ENCODE results near the gene THSD4. TPM values are rescaled to one million over a fixed set of nuclear protein-coding genes. Genes with fewer than 3 reads are reported as not detected.

Gene THSD4
- total RNA-seq, 1 experiment from 2014 or later: 29.3 TPM

DNA sequence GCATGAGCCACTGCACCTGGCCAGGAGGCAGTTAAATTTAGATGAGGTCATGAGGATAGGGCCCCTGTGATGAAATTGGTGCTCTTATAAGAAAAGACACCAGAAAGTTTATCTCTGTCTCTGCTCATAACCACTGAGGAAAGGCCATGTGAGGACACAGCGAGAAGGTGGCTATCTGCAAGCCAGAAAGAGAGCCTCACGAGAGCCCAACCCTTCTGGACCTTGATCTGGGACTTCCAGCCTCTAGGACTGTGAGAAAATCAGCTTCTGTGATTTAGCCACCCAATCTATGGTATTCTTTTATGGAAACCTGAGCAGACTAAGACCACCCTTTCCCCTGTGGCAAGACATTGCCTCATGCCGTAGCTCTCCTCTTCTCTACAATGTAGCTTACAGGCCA is 337.6 kb downstream of the THSD4 start:
- CTCF ChIA-PET: interaction anchor here (0.5 kb wide), 1 partner anchor 274 kb away, joined by 5 read pairs; no protein-coding TSS in a partner anchor
- Histone ChIP-seq H3K9me3 (ENCODE audit: insufficient read depth, low read depth) (no peaks in the 10 kb centered on the region), H3K9me2 (ENCODE audit: insufficient read depth) (no peaks in the 10 kb centered on the region), H3F3A (ENCODE audit: insufficient read depth, low read depth) (peaks cover 10% of the 10 kb centered on the region), H3K27ac (no peak overlapping the region), H3K79me2 (ENCODE audit: low read depth) (no peaks in the 10 kb centered on the region), H2AFZ (no peak overlapping the region), H3K27me3 (ENCODE audit: insufficient read depth, low read depth) (no peaks in the 10 kb centered on the region), H3K4me2 (no peak overlapping the region), H3K36me3 (ENCODE audit: low read depth) (no peaks in the 10 kb centered on the region), H4K20me1 (ENCODE audit: insufficient read depth) (no peaks in the 10 kb centered on the region; the same call in 1 of the 2 replicates), H3K4me3 (no peak overlapping the region), H3K4me1 (replicated peaks; ENCODE audit: insufficient read depth) (peaks cover 29% of the 10 kb centered on the region)
- TF ChIP-seq, protein P1, sequence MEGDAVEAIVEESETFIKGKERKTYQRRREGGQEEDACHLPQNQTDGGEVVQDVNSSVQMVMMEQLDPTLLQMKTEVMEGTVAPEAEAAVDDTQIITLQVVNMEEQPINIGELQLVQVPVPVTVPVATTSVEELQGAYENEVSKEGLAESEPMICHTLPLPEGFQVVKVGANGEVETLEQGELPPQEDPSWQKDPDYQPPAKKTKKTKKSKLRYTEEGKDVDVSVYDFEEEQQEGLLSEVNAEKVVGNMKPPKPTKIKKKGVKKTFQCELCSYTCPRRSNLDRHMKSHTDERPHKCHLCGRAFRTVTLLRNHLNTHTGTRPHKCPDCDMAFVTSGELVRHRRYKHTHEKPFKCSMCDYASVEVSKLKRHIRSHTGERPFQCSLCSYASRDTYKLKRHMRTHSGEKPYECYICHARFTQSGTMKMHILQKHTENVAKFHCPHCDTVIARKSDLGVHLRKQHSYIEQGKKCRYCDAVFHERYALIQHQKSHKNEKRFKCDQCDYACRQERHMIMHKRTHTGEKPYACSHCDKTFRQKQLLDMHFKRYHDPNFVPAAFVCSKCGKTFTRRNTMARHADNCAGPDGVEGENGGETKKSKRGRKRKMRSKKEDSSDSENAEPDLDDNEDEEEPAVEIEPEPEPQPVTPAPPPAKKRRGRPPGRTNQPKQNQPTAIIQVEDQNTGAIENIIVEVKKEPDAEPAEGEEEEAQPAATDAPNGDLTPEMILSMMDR (conservative IDR thresholded peaks at IDR 0.05): no peak
- no peak for TF ChIP-seq EZH2 (IDR thresholded peaks at IDR 0.05; ENCODE audit: low read depth)
- intact Hi-C loops (cut with micrococcal nuclease; ENCODE audit: unreplicated experiment): no loop called here
- no peak for DNase-seq
- no TSS peak for BruUV-seq (replicated peaks)
- POLR2A ChIA-PET (ENCODE audit: unreplicated experiment): interaction anchor here (0.6 kb wide), 1 partner anchor 443 kb away, joined by 4 read pairs; no protein-coding TSS in a partner anchor

DNA sequence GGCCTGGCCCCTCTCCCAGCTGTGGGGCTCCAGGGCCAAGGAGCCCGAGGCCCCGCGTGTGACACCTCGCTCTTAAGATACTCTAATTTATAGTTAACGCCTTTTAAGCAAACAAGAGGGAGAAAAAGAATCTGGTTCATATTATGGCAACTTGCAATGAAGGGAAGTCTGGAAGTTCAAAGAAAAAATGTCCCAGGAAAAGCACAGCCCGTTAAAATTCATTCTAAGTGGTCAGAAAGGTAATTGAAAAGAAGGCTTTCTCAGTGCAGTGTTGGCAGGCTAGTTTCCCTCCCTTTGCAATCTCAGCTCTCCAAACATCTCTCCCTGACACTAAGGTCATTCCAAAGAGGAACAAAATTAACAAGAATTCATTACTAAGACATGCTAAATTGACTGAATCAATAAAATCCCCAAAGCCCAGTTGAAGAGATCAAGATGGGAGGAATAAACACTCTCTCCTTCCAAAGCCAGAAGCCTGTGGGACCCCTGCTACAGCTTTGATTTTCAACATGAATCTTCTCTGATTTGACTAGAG is 339.3 kb downstream of the THSD4 start:
- Histone ChIP-seq H3K4me2 (peak overlapping the region; percentile 23), H2AFZ (no peak overlapping the region), H3K36me3 (ENCODE audit: low read depth) (no peaks in the 10 kb centered on the region), H3K27ac (no peak overlapping the region), H3K9me3 (ENCODE audit: insufficient read depth, low read depth) (no peaks in the 10 kb centered on the region), H4K20me1 (ENCODE audit: insufficient read depth) (no peaks in the 10 kb centered on the region; the same call in 1 of the 2 replicates), H3K4me3 (no peak overlapping the region), H3K79me2 (ENCODE audit: low read depth) (no peaks in the 10 kb centered on the region), H3K9me2 (ENCODE audit: insufficient read depth) (no peaks in the 10 kb centered on the region), H3K27me3 (ENCODE audit: insufficient read depth, low read depth) (no peaks in the 10 kb centered on the region), H3F3A (ENCODE audit: insufficient read depth, low read depth) (no peaks in the 10 kb centered on the region), H3K4me1 (replicated peaks; ENCODE audit: insufficient read depth) (peaks cover 14% of the 10 kb centered on the region)
- ChIA-PET POLR2A (ENCODE audit: unreplicated experiment) (no interaction called here), CTCF (no interaction called here)
- no TSS peak for BruUV-seq (replicated peaks)
- TF ChIP-seq, protein P1 (conservative IDR thresholded peaks at IDR 0.05): no peak
- TF ChIP-seq EZH2 (IDR thresholded peaks at IDR 0.05; ENCODE audit: low read depth): no peak
- no peak for DNase-seq
- intact Hi-C loops (cut with micrococcal nuclease; ENCODE audit: unreplicated experiment): no loop called here

DNA sequence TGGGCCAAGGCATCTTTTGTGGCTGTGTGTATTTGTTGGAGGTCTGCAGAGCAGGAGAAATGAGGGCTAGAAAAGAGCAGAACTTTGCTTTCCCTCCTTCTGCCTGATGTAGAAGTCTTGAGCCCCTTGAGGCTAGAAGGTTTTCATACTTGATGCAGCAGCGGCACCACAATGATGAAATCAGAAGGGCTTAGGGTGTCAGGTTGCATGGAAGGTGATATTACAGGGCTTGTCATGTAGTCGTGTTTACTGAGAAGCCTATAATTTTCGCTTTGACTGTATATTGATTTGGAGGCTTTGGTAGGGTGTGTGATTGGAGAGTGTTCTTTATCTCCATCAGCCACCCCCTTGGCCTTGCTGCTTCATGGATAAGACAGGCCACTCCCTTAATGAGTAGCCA is 339.8 kb downstream of the THSD4 start:
- H3K4me3 ChIP-seq: no peak overlapping the region
- no peak overlapping the region for H2AFZ ChIP-seq
- H3K9me3 ChIP-seq (ENCODE audit: insufficient read depth, low read depth): no peaks in the 10 kb centered on the region
- no peaks in the 10 kb centered on the region for H3F3A ChIP-seq (ENCODE audit: insufficient read depth, low read depth)
- TF ChIP-seq, protein P1 (conservative IDR thresholded peaks at IDR 0.05): no peak
- no peak for TF ChIP-seq EZH2 (IDR thresholded peaks at IDR 0.05; ENCODE audit: low read depth)
- no peaks in the 10 kb centered on the region; the same call in 1 of the 2 replicates for H4K20me1 ChIP-seq (ENCODE audit: insufficient read depth)
- DNase-seq: peak in 1 of 2 experiments; percentile 39
- H3K36me3 ChIP-seq (ENCODE audit: low read depth): no peaks in the 10 kb centered on the region
- POLR2A ChIA-PET (ENCODE audit: unreplicated experiment): no interaction called here
- CTCF ChIA-PET: no interaction called here
- H3K27ac ChIP-seq: no peak overlapping the region
- no peaks in the 10 kb centered on the region for H3K79me2 ChIP-seq (ENCODE audit: low read depth)
- peak overlapping the region; percentile 23 for H3K4me2 ChIP-seq
- intact Hi-C loops (cut with micrococcal nuclease; ENCODE audit: unreplicated experiment): no loop called here
- no peaks in the 10 kb centered on the region for H3K27me3 ChIP-seq (ENCODE audit: insufficient read depth, low read depth)
- no TSS peak for BruUV-seq (replicated peaks)
- no peaks in the 10 kb centered on the region for H3K9me2 ChIP-seq (ENCODE audit: insufficient read depth)
- peaks cover 14% of the 10 kb centered on the region for H3K4me1 ChIP-seq (replicated peaks; ENCODE audit: insufficient read depth)
